ENCODE data around the gene SIX6. TPM values are rescaled to one million over a fixed set of nuclear protein-coding genes. Genes with fewer than 3 reads are reported as not detected.

SIX6 gene
- total RNA-seq, 3 donors from 2014 or later = not detected

DNA sequence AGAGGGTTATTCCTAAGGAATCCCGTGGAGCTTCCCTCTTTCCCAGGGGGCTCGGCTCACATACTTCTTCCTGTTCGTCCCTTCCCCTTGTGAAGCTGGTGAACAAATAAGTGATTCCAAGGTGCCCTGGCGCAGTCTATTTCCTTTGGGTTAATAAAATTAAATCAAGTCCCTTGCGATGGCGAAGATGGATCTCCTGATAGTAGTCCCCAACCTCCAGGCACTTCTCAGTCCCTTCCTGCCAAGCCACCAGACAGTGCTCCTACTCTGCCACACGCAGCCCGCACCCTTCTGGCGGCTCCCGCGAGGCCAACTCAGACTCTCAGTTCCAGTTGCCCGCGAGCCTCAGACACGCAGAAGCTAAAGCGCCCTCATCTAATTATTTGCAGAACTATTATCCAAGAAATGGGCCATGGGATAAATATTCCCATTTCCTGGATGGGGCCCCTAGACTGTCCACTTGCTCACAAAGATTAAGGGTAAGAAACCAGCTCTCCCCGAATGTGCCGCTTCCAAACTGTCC, 2.4 kb upstream of the SIX6 start:
- Histone ChIP-seq H3K4me1 (ENCODE audit: low read depth) (no peaks in the 10 kb centered on the region), H3K9me3 (no peaks in the 10 kb centered on the region), H3K36me3 (ENCODE audit: low read depth) (no peaks in the 10 kb centered on the region), H3K4me3 (no peak overlapping the region)
- DNase-seq = no peak
- ATAC-seq = no peak
- no peak for TF ChIP-seq CTCF (IDR thresholded peaks at IDR 0.05)
- intact Hi-C loops (cut with DNase I, micrococcal nuclease) = no loop called here

- intact Hi-C loops (cut with DNase I, micrococcal nuclease) = no loop called here
- ATAC-seq = no peak
- Histone ChIP-seq H3K9me3 (no peaks in the 10 kb centered on the region), H3K36me3 (ENCODE audit: low read depth) (no peaks in the 10 kb centered on the region), H3K4me1 (ENCODE audit: low read depth) (no peaks in the 10 kb centered on the region), H3K4me3 (no peak overlapping the region)
- DNase-seq = no peak
- no peak for TF ChIP-seq CTCF (IDR thresholded peaks at IDR 0.05)
Measured at GRCh38 chr14:60506985-60507829, 1.7 kb upstream of the SIX6 start.

- no peak for TF ChIP-seq CTCF (IDR thresholded peaks at IDR 0.05)
- DNase-seq = no peak
- intact Hi-C loops (cut with DNase I, micrococcal nuclease) = no loop called here
Measured at GRCh38 chr14:60508363-60508706, 611 bp upstream of the SIX6 start.

GRCh38 chr14:60509438-60510253, 700 bp downstream of the SIX6 start:
- no peak for TF ChIP-seq CTCF (IDR thresholded peaks at IDR 0.05)
- ATAC-seq (no peak), DNase-seq (no peak)
- intact Hi-C loops (cut with DNase I, micrococcal nuclease) = no loop called here
- Histone ChIP-seq H3K9me3 (no peaks in the 10 kb centered on the region), H3K4me1 (ENCODE audit: low read depth) (no peaks in the 10 kb centered on the region), H3K36me3 (ENCODE audit: low read depth) (no peaks in the 10 kb centered on the region), H3K4me3 (no peak overlapping the region)

More at GRCh38 chr14:60508363-60508706, 611 bp upstream of the SIX6 start:
- no peak for ATAC-seq
- Histone ChIP-seq H3K36me3 (ENCODE audit: low read depth) (no peaks in the 10 kb centered on the region), H3K9me3 (no peaks in the 10 kb centered on the region), H3K4me1 (ENCODE audit: low read depth) (no peaks in the 10 kb centered on the region), H3K4me3 (no peak overlapping the region)

GRCh38 chr14:60510254-60510950, 1.5 kb downstream of the SIX6 start:
- intact Hi-C loops (cut with DNase I, micrococcal nuclease) = no loop called here
- H3K4me1 ChIP-seq (ENCODE audit: low read depth) = peaks cover 3% of the 10 kb centered on the region
- ATAC-seq (no peak), DNase-seq (peak in 1 of 3 donors; percentile 40)
- TF ChIP-seq CTCF (IDR thresholded peaks at IDR 0.05) = no peak
- H3K9me3 ChIP-seq = no peaks in the 10 kb centered on the region
- H3K36me3 ChIP-seq (ENCODE audit: low read depth) = no peaks in the 10 kb centered on the region
- no peak overlapping the region for H3K4me3 ChIP-seq
